ENCODE measurements around the gene SLC2A1.

DNA sequence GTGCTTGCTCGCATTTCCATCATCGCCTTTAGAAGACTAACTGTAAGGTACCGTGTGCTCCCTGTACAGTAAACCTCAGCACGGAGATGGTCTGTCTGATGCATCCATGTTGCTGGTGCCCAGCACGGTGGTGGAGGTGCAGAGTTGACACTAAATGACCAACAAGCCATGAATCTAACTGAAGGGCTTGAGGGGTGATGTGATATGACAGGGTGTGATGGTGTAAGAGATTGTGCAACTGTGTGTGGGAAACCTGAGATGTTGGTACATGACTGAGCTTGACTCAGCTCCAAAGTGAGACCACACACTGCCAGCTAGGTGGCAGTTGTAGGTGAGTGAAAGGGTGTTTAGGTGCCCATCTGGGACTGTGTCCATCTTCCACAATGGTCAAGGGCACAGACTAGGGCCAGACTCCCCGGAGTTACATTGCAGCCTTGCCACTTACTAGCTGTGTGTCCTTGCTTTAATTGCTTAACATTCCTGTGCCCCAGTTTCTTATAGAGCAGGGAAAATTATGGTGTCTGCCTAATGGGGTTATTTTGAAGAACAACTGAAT lies 21.4 kb downstream of the SLC2A1 start:
- TF ChIP-seq, protein P1, sequence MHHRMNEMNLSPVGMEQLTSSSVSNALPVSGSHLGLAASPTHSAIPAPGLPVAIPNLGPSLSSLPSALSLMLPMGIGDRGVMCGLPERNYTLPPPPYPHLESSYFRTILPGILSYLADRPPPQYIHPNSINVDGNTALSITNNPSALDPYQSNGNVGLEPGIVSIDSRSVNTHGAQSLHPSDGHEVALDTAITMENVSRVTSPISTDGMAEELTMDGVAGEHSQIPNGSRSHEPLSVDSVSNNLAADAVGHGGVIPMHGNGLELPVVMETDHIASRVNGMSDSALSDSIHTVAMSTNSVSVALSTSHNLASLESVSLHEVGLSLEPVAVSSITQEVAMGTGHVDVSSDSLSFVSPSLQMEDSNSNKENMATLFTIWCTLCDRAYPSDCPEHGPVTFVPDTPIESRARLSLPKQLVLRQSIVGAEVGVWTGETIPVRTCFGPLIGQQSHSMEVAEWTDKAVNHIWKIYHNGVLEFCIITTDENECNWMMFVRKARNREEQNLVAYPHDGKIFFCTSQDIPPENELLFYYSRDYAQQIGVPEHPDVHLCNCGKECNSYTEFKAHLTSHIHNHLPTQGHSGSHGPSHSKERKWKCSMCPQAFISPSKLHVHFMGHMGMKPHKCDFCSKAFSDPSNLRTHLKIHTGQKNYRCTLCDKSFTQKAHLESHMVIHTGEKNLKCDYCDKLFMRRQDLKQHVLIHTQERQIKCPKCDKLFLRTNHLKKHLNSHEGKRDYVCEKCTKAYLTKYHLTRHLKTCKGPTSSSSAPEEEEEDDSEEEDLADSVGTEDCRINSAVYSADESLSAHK (tag by site-specific recombination; IDR thresholded peaks at IDR 0.05): no peak
- TF ChIP-seq, protein P2, sequence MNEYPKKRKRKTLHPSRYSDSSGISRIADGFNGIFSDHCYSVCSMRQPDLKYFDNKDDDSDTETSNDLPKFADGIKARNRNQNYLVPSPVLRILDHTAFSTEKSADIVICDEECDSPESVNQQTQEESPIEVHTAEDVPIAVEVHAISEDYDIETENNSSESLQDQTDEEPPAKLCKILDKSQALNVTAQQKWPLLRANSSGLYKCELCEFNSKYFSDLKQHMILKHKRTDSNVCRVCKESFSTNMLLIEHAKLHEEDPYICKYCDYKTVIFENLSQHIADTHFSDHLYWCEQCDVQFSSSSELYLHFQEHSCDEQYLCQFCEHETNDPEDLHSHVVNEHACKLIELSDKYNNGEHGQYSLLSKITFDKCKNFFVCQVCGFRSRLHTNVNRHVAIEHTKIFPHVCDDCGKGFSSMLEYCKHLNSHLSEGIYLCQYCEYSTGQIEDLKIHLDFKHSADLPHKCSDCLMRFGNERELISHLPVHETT (tag by site-specific recombination; IDR thresholded peaks at IDR 0.05): no peak
- TF ChIP-seq BCL11B (tag by site-specific recombination; IDR thresholded peaks at IDR 0.05; ENCODE audit: low read depth) (no peak), ZNF830 (tag by site-specific recombination; IDR thresholded peaks at IDR 0.05; ENCODE audit: low read depth) (no peak), ZNF423 (tag by site-specific recombination; IDR thresholded peaks at IDR 0.05) (no peak), YY1 (tag by site-specific recombination; IDR thresholded peaks at IDR 0.05) (no peak), HOXA7 (CRISPR knock-in tag; IDR thresholded peaks at IDR 0.05; ENCODE audit: borderline replicate concordance) (no peak), GFI1B (tag by site-specific recombination; IDR thresholded peaks at IDR 0.05) (no peak)
- TF ChIP-seq, protein P3, sequence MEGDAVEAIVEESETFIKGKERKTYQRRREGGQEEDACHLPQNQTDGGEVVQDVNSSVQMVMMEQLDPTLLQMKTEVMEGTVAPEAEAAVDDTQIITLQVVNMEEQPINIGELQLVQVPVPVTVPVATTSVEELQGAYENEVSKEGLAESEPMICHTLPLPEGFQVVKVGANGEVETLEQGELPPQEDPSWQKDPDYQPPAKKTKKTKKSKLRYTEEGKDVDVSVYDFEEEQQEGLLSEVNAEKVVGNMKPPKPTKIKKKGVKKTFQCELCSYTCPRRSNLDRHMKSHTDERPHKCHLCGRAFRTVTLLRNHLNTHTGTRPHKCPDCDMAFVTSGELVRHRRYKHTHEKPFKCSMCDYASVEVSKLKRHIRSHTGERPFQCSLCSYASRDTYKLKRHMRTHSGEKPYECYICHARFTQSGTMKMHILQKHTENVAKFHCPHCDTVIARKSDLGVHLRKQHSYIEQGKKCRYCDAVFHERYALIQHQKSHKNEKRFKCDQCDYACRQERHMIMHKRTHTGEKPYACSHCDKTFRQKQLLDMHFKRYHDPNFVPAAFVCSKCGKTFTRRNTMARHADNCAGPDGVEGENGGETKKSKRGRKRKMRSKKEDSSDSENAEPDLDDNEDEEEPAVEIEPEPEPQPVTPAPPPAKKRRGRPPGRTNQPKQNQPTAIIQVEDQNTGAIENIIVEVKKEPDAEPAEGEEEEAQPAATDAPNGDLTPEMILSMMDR (tag by site-specific recombination; IDR thresholded peaks at IDR 0.05): no peak
- TF ChIP-seq, protein P4, sequence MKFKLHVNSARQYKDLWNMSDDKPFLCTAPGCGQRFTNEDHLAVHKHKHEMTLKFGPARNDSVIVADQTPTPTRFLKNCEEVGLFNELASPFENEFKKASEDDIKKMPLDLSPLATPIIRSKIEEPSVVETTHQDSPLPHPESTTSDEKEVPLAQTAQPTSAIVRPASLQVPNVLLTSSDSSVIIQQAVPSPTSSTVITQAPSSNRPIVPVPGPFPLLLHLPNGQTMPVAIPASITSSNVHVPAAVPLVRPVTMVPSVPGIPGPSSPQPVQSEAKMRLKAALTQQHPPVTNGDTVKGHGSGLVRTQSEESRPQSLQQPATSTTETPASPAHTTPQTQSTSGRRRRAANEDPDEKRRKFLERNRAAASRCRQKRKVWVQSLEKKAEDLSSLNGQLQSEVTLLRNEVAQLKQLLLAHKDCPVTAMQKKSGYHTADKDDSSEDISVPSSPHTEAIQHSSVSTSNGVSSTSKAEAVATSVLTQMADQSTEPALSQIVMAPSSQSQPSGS (tag by site-specific recombination; IDR thresholded peaks at IDR 0.05; ENCODE audit: low read depth): no peak
- TF ChIP-seq, protein P5, sequence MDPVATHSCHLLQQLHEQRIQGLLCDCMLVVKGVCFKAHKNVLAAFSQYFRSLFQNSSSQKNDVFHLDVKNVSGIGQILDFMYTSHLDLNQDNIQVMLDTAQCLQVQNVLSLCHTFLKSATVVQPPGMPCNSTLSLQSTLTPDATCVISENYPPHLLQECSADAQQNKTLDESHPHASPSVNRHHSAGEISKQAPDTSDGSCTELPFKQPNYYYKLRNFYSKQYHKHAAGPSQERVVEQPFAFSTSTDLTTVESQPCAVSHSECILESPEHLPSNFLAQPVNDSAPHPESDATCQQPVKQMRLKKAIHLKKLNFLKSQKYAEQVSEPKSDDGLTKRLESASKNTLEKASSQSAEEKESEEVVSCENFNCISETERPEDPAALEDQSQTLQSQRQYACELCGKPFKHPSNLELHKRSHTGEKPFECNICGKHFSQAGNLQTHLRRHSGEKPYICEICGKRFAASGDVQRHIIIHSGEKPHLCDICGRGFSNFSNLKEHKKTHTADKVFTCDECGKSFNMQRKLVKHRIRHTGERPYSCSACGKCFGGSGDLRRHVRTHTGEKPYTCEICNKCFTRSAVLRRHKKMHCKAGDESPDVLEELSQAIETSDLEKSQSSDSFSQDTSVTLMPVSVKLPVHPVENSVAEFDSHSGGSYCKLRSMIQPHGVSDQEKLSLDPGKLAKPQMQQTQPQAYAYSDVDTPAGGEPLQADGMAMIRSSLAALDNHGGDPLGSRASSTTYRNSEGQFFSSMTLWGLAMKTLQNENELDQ (tag by site-specific recombination; IDR thresholded peaks at IDR 0.05; ENCODE audit: low read depth): no peak
- TF ChIP-seq, protein P6, sequence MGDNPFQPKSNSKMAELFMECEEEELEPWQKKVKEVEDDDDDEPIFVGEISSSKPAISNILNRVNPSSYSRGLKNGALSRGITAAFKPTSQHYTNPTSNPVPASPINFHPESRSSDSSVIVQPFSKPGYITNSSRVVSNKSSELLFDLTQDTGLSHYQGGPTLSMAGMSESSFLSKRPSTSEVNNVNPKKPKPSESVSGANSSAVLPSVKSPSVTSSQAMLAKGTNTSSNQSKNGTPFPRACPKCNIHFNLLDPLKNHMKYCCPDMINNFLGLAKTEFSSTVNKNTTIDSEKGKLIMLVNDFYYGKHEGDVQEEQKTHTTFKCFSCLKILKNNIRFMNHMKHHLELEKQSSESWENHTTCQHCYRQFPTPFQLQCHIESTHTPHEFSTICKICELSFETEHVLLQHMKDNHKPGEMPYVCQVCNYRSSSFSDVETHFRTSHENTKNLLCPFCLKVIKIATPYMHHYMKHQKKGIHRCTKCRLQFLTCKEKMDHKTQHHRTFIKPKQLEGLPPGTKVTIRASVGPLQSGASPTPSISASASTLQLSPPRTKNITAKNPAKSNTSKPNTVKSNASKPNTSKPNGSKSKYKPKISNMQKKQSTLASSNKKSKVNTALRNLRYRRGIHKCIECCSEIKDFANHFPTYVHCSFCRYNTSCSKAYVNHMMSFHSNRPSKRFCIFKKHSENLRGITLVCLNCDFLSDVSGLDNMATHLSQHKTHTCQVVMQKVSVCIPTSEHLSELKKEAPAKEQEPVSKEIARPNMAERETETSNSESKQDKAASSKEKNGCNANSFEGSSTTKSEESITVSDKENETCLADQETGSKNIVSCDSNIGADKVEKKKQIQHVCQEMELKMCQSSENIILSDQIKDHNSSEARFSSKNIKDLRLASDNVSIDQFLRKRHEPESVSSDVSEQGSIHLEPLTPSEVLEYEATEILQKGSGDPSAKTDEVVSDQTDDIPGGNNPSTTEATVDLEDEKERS (tag by site-specific recombination; IDR thresholded peaks at IDR 0.05): no peak
- TF ChIP-seq, protein P7, sequence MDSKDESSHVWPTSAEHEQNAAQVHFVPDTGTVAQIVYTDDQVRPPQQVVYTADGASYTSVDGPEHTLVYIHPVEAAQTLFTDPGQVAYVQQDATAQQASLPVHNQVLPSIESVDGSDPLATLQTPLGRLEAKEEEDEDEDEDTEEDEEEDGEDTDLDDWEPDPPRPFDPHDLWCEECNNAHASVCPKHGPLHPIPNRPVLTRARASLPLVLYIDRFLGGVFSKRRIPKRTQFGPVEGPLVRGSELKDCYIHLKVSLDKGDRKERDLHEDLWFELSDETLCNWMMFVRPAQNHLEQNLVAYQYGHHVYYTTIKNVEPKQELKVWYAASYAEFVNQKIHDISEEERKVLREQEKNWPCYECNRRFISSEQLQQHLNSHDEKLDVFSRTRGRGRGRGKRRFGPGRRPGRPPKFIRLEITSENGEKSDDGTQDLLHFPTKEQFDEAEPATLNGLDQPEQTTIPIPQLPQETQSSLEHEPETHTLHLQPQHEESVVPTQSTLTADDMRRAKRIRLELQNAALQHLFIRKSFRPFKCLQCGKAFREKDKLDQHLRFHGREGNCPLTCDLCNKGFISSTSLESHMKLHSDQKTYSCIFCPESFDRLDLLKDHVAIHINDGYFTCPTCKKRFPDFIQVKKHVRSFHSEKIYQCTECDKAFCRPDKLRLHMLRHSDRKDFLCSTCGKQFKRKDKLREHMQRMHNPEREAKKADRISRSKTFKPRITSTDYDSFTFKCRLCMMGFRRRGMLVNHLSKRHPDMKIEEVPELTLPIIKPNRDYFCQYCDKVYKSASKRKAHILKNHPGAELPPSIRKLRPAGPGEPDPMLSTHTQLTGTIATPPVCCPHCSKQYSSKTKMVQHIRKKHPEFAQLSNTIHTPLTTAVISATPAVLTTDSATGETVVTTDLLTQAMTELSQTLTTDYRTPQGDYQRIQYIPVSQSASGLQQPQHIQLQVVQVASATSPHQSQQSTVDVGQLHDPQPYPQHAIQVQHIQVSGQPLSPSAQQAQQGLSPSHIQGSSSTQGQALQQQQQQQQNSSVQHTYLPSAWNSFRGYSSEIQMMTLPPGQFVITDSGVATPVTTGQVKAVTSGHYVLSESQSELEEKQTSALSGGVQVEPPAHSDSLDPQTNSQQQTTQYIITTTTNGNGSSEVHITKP (tag by site-specific recombination; IDR thresholded peaks at IDR 0.05): no peak; the same call in 1 of the 2 replicates
